ENCODE results near the gene TMEM156.

GRCh38 chr4:38944440-38944839 is 87.8 kb downstream of the TMEM156 start:
- TF ChIP-seq CTCF (IDR thresholded peaks at IDR 0.05): no peak
- TF ChIP-seq POLR2A (IDR thresholded peaks at IDR 0.05): no peak

All from right lobe of liver (tissue), 4 donors.